ENCODE data around the gene OGDHL. TPM values are rescaled to one million over a fixed set of nuclear protein-coding genes. Genes with fewer than 3 reads are reported as not detected.

The OGDHL gene
- total RNA-seq = 0.22 and 0.27 TPM in 2 replicates

GRCh38 chr10:49761789-49762565 is at the start of gene OGDHL:
Gene OGDHL, minus strand, starts transcription at chr10:49762323. Its CDS starts 3,731 bp downstream, at chr10:49758592.

Other genes with a start within 250 kb of the OGDHL start
- 58.9 and 98.9 TPM in 2 replicates for gene ERCC6, start 223.2 kb downstream of the OGDHL start, total RNA-seq
- not detected in 2 replicates for gene SLC18A3, start 152.0 kb downstream of the OGDHL start, total RNA-seq
- gene CHAT, start 148.3 kb downstream of the OGDHL start, total RNA-seq = not detected in 2 replicates
- not detected in 2 replicates for gene C10orf53, start 82.7 kb downstream of the OGDHL start, total RNA-seq
- gene PARG, start 179.7 kb upstream of the OGDHL start, total RNA-seq = 35.2 and 35.9 TPM in 2 replicates
- gene TIMM23B, start 179.7 kb upstream of the OGDHL start, total RNA-seq = 18.7 and 19.5 TPM in 2 replicates
- gene AGAP6, start 226.1 kb upstream of the OGDHL start, total RNA-seq = 6.3 and 6.5 TPM in 2 replicates